HG03575 (cell line): ENCODE measurements around the gene GRXCR1.

ENCODE experiments used
- ATAC-seq: cut with Tn5 transposase; IDR thresholded peaks from one replicate; pipeline ENCODE4 v1.9.1; 2021; ENCODE audit not compliant: unreplicated experiment, insufficient number of reproducible peaks, low FRiP score; ENCODE audit errors: extremely low read depth

The GRXCR1 gene

DNA sequence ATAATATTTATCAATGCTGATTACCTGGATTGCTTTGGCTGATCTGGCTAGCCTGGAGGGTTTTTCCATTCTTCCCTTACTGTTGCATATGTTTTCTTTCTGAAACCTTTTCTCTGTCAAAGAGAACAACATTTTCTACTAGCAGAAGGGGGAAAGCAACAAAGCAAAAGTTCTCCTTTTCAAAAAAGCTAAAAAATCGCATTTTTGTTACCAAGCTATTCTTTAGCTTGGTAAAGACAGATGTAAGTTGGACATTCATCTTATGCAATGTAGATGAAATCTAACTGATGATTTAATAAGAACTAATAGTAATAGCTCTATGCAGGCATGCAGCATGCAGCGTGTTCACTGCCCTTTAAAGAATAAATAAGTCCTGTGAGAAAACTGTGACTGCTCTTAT is at the start of gene GRXCR1:
Gene GRXCR1, plus strand, starts transcription at position 301 of the 400 bp plus-strand sequence. CDS start 554 bp downstream, outside the sequence.
- ATAC-seq, result no peak

DNA sequence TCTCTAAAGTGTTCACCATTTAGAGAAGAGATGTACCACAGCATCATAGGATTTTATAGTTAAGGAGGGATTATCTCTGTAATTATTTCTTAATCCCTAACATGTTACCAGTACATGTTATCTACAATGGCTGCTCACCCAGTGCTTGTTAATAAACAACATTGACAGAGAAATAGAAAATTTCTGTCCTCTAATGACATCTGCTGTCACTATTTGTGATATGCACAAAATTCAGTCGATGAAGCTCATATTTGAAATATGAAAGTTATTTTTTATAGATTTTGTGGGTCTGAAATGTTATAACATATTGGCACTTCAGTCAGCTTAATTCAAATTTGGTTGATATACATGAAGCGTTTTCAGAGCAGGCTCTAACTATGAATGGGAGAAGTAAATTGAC is 48.8 kb upstream of the GRXCR1 start:
- no peak for ATAC-seq

DNA sequence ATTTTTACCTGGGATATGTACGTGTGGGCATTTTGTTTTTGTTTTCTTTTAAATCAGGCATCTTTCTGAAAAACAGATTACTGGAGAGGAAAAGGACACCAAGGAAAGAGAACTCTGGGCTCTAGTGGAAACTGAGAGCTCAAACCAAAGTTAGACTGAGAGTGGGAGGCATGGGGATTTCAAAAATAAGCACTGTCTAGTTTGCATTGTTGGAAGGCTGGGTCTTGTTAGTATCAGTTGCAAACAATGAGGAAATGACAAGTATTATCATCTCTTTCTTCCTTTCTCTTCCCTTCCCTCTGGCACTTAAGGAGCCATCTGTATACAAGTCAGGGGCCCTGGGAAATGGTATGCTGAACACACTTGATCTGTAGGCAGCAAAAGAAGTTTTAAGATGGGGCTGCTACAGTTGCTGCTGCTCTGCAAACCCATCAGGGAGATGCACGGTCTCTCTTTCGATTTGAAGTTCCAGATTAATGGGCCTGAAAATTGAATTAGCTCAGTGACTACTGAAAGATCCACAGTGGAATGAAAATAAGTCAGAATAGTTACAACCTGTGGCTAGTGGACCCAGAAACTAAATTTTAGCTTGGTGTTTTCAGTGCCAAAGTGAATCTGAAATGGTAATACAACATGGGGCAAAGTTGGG is 48.0 kb upstream of the GRXCR1 start:
- ATAC-seq, result no peak

DNA sequence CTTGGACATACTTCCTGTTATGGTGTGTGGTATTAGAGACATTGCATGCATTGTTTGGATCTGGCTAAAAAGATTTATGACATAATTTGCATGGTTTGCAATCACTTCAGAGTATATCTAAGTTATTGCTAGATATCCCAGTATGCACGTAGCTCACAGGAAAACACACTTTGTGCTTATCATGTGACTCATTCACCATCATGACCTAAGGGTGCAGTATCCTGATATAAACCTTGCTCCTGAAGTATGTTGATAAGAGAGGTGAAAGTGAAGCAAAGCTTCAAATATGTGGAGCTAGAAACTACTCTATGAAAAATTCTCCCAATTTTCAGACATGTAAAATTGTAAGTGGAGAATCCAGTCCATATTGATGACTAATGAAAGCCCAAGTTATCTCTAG is 46.9 kb upstream of the GRXCR1 start:
- no peak for ATAC-seq

DNA sequence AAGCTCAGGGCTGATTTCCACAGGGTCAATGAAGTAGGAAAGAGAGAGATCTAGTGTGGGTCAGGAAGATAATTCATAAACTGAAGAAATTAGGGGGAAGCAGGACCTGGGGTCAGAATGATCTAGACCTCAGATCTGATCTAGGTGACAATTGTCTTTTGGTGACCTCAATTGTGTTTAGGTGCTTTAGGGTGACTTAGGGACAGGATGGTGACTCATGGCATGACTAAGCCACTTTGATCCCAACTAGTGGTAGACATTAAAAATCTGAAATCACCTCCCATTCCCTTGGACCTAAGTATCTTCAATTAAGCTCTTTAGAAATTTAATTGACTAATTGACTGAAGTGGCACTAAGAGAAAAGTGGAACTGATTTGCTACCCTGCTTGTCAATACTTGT is 36.7 kb upstream of the GRXCR1 start:
- no peak for ATAC-seq

DNA sequence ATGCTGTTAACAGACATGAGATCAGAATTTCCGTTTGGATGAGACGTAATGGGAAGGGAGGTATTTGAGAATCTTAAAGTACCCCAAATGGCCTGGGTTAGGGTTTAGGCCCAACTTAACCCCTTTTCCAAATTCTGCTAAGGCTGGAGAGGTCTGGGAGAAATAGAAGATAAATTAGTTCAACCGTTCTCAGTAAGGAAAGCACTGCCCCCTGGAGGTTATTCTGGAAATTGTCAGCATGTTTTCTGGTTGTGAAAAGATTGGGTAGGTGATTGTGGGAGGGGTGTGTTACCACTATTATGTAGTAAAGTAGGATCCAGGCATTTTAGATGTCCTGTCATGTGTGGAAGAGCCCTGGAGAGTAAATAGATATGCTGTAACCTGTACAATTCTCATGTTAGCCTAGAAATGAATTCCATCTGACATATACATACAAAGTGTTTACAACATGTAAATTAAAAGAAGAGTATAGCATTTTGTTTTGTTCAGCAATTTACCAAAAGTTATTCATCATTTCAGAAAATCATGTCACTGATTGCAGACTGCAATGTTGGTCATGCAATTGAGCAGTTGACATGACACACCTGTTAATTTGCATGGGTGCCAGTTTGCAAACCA is 26.8 kb upstream of the GRXCR1 start:
- no peak for ATAC-seq

DNA sequence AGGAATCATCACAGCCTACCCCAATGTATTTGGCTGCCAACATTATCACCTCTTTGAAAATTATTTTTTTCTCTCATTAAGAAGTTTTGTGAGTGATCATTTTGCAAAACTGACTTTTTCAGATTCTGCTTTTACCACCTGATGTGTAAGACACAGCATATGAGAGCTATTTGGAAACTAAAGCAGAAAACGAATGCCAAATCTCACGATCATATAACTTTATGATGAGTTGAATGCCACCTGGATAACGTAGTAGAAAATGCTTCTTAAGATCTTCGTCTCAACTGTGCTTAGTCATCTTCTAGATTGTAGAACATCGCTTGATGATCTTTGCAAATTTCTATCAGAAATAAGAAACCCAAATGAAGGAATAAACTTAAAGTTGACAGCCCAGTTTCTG is 21.3 kb upstream of the GRXCR1 start:
- no peak for ATAC-seq

DNA sequence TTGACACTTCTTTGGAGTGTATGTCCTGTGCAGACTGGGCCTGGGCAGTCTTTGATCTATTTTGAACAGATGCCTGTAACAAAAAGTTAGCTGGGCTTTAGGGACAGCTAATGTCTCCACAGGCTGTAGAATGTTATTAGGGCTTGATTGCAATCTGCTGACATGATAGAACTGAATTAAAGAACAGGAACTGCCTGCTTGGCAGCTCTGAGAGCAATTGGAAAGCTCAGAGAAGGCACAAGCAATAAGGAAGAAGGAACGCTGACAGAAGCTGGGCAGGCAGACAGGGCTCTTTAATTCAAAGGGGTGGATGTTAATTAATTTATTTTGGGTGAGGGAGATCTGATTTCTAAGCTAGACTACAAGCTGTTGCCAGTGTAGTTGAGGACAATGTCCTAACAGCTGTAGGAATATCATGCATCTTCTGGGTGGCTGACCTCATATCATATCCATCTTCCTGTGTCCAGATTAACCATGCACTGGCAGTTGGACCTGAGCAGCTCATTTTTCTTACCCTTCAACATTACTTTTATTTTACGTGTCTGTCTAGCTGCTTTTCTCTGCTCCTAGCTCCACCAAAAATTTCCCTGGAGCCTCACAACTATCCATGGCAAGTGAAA is 20.7 kb upstream of the GRXCR1 start:
- ATAC-seq, result no peak

DNA sequence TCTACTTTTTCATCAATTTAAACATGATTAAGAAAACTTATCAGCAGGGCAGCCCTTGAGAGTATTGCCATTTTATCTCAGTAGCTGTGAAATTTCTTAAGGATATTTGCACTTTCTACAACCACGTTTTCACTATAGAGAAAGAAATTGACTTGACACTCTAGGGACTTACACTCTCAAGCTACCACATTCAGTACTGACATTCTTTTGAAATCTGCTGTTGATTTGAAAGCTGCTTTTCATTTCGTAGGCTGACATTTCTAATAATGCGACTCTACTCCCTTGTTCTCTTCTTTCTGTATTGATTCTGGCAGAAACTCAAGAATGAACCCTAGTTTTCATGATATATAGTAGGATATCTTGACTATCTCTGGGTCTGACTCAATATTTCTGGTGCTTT is 13.7 kb upstream of the GRXCR1 start:
- ATAC-seq, result no peak

DNA sequence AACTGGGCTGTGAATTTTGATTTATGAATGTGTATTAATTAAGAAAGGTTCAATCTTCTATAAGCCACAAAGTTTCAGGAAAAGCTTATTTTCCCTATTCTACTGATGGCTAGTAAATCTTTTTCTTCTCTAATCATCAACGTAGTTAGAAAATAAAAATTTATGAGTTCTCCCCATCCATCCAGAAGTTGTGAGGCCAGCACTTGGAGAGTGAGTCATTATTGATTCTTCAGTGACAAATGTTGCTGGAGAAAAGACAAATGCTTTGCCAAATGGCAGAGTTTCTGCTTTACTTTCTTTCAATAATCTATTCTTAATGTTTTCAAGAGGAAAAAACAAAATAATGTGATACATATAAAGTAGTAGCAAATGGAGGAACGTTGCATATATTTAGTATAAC is 11.3 kb upstream of the GRXCR1 start:
- no peak for ATAC-seq

DNA sequence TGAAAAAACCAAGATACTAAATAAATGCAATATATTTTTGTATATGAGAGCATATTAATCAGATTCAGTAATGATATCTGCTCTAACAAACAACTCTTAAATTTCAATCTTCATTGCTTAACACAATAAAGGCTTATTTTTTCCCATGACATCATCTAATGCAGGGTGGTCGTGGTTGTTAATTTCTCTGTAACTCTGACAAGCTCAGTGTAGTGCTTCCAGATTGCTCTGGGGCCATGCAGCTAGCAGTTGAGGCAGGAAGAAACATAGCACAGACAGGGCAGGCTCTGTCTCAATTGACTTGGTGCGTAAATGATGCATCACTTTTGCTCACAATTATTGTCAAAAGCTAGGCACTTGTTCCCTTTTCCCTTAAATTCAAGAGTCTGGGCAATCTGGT is 869 bp upstream of the GRXCR1 start:
- ATAC-seq, result no peak

DNA sequence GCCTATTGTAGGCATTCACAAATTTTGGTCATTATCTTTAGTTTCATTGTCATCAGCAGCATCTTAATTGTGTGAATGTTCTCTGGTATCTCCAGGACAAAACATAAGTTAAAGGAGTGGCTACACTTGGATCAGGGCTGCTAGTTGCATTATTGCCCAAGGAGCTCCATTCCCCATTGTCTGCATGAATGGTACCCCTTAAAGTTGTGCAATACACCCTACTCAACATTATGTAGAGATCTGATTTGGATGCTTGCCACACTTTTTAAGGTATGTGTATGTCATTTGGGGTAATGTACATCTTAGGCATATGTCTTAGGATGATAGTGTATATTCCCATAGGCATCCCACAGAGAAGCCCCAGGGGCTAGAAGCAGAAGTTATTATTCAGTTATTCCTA is 2.9 kb downstream of the GRXCR1 start:
- no peak for ATAC-seq

DNA sequence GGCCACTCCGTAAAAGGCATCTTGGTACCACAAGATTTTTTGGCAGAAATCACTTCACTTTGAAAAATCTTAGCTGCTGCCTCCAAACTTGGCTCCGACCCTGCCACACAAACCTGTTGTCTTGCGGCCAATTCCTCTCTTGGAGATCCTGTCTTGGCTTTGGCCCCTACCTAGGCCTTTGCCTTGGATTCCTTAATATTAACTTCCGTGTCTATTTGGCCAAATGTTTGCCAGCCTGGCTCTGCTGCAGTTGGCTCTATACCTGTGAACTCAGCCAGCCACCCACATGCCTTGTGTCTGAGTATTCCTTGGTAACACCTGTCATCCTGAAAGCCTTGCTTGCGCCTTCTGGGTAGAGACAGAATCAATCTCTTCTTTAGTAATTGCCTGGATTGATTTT is 12.5 kb downstream of the GRXCR1 start:
- ATAC-seq, result no peak

DNA sequence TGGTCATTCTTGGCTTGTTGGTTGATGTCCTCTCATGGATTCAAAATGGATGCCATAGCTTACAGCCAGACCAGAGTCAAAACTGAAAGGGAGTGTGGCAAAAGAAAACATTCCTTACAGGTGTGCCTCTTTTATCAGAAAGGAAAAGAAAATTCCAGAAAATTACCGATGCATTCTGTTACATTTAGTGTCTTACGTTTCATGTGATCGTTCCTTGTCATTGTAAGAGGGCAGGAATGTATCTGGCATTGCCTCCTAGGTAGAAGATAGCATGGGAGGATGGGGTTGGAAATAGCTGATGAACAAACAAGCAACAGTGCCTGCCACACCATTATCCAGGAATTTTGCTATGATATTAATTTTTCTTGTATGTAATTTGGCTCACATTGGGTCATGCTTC is 13.1 kb downstream of the GRXCR1 start:
- ATAC-seq, result no peak

DNA sequence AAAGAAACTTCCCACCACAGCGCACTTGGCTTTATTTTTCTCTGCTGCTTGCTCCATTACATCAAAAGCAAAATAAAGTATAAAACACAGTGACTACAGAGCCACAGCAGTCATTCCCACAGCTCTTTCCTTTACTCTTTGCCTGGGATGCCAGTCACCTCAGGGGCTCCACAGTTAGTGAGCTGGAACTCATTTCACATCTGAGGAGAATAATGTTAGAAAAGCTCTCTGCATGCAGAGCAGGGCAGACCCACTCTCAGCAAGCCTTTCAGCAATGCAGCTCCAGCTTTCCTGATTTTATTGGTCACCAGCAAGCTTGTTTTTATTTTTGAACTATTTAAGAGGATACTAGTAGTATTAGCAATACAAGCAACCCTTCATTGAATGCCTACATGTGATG is 13.8 kb downstream of the GRXCR1 start:
- no peak for ATAC-seq

DNA sequence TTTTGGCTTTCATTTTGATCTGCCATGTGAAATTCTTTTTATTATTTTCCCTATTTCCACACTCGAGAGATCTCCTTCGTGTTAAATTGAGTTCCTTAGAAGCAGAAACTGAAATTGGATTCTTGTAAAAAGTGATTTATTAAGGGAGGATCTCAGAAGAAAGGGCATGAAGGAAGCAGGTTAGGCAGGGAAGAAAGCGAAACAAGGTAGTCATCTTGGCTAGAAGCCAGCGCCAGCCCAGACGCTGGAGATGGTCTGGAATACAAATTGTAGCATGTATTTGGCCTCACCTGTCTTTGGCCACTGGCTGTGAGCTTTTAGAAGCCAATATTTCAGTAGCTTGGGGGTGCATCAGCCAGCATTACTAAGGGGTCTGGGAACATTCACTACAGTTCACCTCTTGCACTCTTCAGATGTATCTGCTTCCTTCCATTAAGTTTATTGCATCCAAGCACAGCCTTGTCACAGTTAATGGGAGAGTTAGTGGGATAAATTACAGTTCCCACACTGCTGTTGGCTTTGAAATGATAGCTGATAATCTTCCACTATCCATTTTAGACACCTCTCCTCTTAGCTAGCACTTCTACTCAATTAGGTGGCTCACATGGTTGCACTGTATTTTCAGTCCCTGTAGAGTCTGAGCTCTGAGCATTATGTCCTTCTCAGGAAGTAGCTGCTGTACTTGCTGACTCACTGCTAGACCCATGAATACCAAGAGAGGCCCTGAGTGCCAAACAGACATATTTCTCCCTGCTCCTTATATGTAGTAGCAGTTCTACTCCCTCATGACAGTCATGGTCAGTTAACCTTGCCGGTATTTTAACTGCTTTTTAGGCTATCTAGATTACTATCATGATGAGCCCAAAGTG is 14.6 kb downstream of the GRXCR1 start:
- ATAC-seq, result no peak

DNA sequence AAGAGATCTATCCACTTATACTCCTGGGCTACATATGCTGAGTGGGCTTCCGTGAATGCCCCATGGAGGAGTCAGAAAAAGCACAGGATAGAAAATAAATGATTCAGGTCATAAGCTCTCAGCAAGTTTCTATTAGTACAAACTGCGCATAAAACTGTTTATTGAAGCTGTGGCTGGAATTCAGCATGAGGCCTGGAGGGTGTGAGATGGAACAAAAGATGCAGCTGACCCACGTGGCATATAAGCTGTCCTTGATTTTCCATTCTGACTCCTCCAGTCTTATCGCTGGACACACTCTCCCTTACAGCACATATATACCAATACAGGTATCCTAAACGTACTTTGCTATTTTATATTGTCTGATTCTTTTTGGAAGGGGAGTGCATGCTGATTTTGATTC is 17.9 kb downstream of the GRXCR1 start:
- no peak for ATAC-seq

DNA sequence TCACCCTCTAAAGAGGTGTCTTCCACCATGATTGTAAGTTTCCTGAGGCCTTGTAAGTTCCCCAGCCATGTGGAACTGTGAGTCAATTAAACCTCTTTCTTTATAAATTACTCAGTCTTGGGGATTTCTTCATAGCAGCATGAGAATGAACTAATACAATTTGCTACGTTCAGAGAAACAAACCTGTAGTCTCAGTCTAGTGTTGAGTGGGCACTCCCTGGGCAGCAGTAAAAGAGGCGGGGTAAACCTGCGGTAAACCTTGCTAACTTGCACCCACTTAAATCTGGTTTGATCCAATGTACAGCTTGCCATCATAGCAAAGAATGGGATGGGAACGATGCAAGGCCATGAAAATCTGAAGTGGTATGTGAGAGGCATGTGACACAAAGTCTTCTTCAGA is 22.4 kb downstream of the GRXCR1 start:
- no peak for ATAC-seq

DNA sequence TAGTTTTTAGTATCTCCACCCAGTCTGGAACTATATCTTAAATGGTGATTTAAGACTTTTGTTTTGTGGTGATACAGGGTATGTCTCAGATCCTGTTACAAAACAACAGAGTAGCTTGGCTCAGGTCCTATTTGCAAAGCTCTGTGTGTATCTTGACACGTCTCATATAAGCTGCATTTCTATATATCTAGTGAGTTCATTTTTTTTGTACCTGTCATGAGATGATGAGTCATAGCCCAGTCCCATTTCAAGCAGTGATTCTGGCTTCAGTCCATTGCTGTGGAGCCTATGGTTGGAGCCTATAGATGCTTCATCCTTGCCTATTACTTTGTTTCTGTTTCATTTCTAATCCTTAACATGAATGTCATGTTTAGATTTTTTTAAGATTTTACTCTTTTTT is 23.0 kb downstream of the GRXCR1 start:
- ATAC-seq, result no peak

DNA sequence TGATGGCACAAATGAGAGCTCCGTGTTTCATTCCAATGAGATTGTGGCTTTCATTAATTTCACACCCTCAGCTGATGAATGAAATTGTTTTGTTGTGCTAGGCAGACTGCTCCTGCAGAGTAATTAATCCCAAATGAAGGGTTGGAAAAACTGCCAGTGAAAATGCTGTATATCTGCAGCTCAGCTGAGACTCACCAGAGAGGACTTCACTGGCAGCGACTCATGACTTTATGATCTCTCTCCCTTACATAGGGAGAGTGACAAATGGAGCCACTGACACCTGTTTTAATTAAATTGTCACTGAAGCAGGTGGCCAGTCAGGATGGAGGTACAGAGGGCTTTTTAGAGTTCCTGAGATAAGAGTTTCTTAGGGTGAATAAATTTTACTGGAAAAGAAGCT is 24.8 kb downstream of the GRXCR1 start:
- no peak for ATAC-seq
